Lower lobe of right lung (tissue), 2 donors: ENCODE measurements around the gene OR51L1. TPM values are rescaled to one million over a fixed set of nuclear protein-coding genes. Genes with fewer than 3 reads are reported as not detected.

ENCODE experiments used
- ATAC-seq, 2 donors: fragments of 200-7000 bp; cut with Tn5 transposase; one replicate each; pipeline ENCODE4 v1.9.1; 2020 to 2022; ENCODE audit warnings: mild to moderate bottlenecking in 2 of 2, moderate library complexity in 2 of 2
- DNase-seq: peaks from one replicate; pipeline ENCODE4 v3.0.0-alpha.2; 2020
- H3K27ac ChIP-seq: fragments of 200-600 bp; one replicate; pipeline ENCODE4 v1.8.0; 2022
- H3K27me3 ChIP-seq: fragments of 200-600 bp; one replicate; pipeline ENCODE4 v1.8.0; 2022; ENCODE audit warnings: low read depth
- H3K36me3 ChIP-seq: fragments of 200-600 bp; one replicate; pipeline ENCODE4 v1.8.0; 2022; ENCODE audit warnings: mild to moderate bottlenecking
- H3K4me1 ChIP-seq: fragments of 200-600 bp; one replicate; pipeline ENCODE4 v1.8.0; 2022
- H3K4me3 ChIP-seq: fragments of 200-600 bp; one replicate; pipeline ENCODE4 v1.8.0; 2022; ENCODE audit warnings: mild to moderate bottlenecking
- H3K9me3 ChIP-seq: fragments of 200-600 bp; one replicate; pipeline ENCODE4 v1.8.0; 2022
- CTCF ChIP-seq: fragments of 200-600 bp; IDR thresholded peaks from one replicate; pipeline ENCODE4 v1.8.0; 2022; ENCODE audit warnings: antibody characterized with exemption, mild to moderate bottlenecking
- intact Hi-C: fragments of 100-400 bp; cut with DNase I; formaldehyde crosslinking; loops from one replicate; pipeline ENCODE4 v1.11.0; 2022
- total RNA-seq: library from RNA; stranded (reverse); fragmentation: NEBNext Ultra II Directional; extraction: Animal tissue kit (Norgen Biotek cat#: 25700); gene quantifications from one replicate; pipeline ENCODE4 v1.2.1, GENCODE V29; 2021
- donor health status: DM: no; HTN: yes; CAD: no; lungs with severe emphysema.

OR51L1 gene
- total RNA-seq, 1 donor from 2014 or later, result not detected

- no peaks in the 10 kb centered on the region for H3K4me1 ChIP-seq
- H3K27me3 ChIP-seq, result no peaks in the 10 kb centered on the region
- H3K4me3 ChIP-seq, result no peak overlapping the region
- H3K27ac ChIP-seq, result no peak overlapping the region
- intact Hi-C loops, result no loop called here
- no peaks in the 10 kb centered on the region for H3K9me3 ChIP-seq
- no peaks in the 10 kb centered on the region for H3K36me3 ChIP-seq
- no peak for TF ChIP-seq CTCF
- DNase-seq (no peak), ATAC-seq (no peak)
Measured at GRCh38 chr11:5036669-5037068, 42.0 kb downstream of the OR51L1 start.

GRCh38 chr11:5037926-5038325, 43.3 kb downstream of the OR51L1 start:
- no peak for DNase-seq
- no peak for ATAC-seq
- intact Hi-C loops, result no loop called here

GRCh38 chr11:5038341-5038740, 43.7 kb downstream of the OR51L1 start:
- no peaks in the 10 kb centered on the region for H3K4me1 ChIP-seq
- H3K9me3 ChIP-seq, result no peaks in the 10 kb centered on the region
- TF ChIP-seq CTCF, result no peak
- H3K4me3 ChIP-seq, result no peak overlapping the region
- no peak overlapping the region for H3K27ac ChIP-seq
- DNase-seq (no peak), ATAC-seq (no peak)
- intact Hi-C loops, result no loop called here
- H3K27me3 ChIP-seq, result no peaks in the 10 kb centered on the region
- no peaks in the 10 kb centered on the region for H3K36me3 ChIP-seq

More at GRCh38 chr11:5037926-5038325, 43.3 kb downstream of the OR51L1 start:
- TF ChIP-seq CTCF, result no peak
- no peaks in the 10 kb centered on the region for H3K9me3 ChIP-seq
- no peak overlapping the region for H3K27ac ChIP-seq
- no peaks in the 10 kb centered on the region for H3K4me1 ChIP-seq
- H3K27me3 ChIP-seq, result no peaks in the 10 kb centered on the region
- H3K36me3 ChIP-seq, result no peaks in the 10 kb centered on the region
- no peak overlapping the region for H3K4me3 ChIP-seq

- H3K4me1 ChIP-seq, result no peaks in the 10 kb centered on the region
- H3K9me3 ChIP-seq, result no peaks in the 10 kb centered on the region
- no peaks in the 10 kb centered on the region for H3K36me3 ChIP-seq
- H3K27me3 ChIP-seq, result no peaks in the 10 kb centered on the region
- intact Hi-C loops, result no loop called here
- H3K27ac ChIP-seq, result no peak overlapping the region
- no peak overlapping the region for H3K4me3 ChIP-seq
- ATAC-seq (no peak), DNase-seq (no peak)
- no peak for TF ChIP-seq CTCF
Measured at GRCh38 chr11:5040876-5041275, 46.2 kb downstream of the OR51L1 start.

GRCh38 chr11:5042091-5042490, 47.4 kb downstream of the OR51L1 start:
- ATAC-seq, result no peak
- no peak for TF ChIP-seq CTCF
- no peaks in the 10 kb centered on the region for H3K27me3 ChIP-seq
- H3K9me3 ChIP-seq, result no peaks in the 10 kb centered on the region
- H3K27ac ChIP-seq, result no peak overlapping the region
- no peaks in the 10 kb centered on the region for H3K4me1 ChIP-seq
- DNase-seq, result no peak
- no peak overlapping the region for H3K4me3 ChIP-seq
- intact Hi-C loops, result no loop called here
- no peaks in the 10 kb centered on the region for H3K36me3 ChIP-seq

- H3K4me1 ChIP-seq, result no peaks in the 10 kb centered on the region
- intact Hi-C loops, result no loop called here
- DNase-seq, result no peak
- H3K36me3 ChIP-seq, result no peaks in the 10 kb centered on the region
- no peaks in the 10 kb centered on the region for H3K27me3 ChIP-seq
- no peak overlapping the region for H3K4me3 ChIP-seq
- H3K9me3 ChIP-seq, result no peaks in the 10 kb centered on the region
- H3K27ac ChIP-seq, result no peak overlapping the region
- ATAC-seq, result no peak
- TF ChIP-seq CTCF, result no peak
Measured at GRCh38 chr11:5043380-5043779, 48.7 kb downstream of the OR51L1 start.
